ENCODE results near the gene MTURN. TPM values are rescaled to one million over a fixed set of nuclear protein-coding genes. Genes with fewer than 3 reads are reported as not detected.

Gene MTURN
- total and polyA plus RNA-seq, 8 donors: 8.7 to 14.9 (median 11.4) TPM

DNA sequence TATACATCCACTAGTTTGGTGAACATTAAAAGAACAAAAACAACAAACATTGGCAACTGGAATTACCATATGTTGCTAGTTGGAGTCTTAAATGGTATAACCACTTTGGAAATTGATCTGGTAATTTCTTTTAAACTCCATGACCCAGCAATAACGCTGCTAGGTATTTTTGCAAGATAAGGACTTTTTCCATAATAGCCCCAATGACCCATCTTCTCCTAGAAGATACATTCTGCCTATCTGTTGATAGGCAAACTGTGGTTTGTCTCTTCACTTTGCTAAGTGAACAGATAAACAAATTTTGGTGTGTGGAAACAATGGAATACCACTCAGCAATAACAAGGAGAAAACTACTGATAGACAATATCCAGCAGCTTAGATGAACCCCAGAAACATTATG is 30.6 kb upstream of the MTURN start:
- no peak overlapping the region for H3K4me3 ChIP-seq
- no peaks in the 10 kb centered on the region for H3K36me3 ChIP-seq
- TF ChIP-seq, protein P1, sequence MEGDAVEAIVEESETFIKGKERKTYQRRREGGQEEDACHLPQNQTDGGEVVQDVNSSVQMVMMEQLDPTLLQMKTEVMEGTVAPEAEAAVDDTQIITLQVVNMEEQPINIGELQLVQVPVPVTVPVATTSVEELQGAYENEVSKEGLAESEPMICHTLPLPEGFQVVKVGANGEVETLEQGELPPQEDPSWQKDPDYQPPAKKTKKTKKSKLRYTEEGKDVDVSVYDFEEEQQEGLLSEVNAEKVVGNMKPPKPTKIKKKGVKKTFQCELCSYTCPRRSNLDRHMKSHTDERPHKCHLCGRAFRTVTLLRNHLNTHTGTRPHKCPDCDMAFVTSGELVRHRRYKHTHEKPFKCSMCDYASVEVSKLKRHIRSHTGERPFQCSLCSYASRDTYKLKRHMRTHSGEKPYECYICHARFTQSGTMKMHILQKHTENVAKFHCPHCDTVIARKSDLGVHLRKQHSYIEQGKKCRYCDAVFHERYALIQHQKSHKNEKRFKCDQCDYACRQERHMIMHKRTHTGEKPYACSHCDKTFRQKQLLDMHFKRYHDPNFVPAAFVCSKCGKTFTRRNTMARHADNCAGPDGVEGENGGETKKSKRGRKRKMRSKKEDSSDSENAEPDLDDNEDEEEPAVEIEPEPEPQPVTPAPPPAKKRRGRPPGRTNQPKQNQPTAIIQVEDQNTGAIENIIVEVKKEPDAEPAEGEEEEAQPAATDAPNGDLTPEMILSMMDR (IDR thresholded peaks at IDR 0.05): no peak
- intact Hi-C loops (cut with DNase I): no loop called here
- ATAC-seq (no peak), DNase-seq (no peak), FAIRE-seq (no peak)
- H3K27ac ChIP-seq: no peak overlapping the region
- no peaks in the 10 kb centered on the region for H3K27me3 ChIP-seq
- no peaks in the 10 kb centered on the region for H3K9me3 ChIP-seq
- 71 to 80% methylated on average over 1 of the region's 1 CpG for WGBS, 2 donors
- H3K4me1 ChIP-seq: no peaks in the 10 kb centered on the region

DNA sequence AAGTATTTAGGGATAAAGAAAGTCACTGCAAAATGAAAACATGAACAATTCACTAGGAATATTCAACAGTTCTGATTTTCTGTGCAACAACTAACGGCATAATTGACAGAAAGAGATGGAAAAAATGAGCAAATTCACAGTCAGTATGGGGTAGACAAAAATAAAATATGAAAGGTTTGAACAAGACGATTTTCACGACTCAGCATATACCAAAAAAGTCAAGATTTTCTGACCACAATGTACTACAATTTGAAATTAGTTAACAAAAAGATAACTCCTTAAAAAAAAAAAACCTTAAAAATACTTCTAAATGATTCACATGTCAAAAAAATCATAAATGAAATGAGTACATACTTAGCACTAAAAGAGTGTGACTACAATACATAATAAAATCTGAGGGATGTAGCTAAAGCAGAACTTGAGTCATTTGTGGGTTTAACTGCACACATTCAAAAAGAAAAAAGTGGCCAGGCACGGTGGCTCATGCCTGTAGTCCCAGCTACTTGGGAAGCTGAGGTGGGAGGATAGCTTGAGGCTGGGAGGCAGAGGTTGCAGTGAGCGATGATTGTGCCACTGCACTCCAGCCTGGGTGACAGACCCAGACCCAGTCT is 22.6 kb upstream of the MTURN start:
- ATAC-seq (no peak), FAIRE-seq (no peak)
- intact Hi-C loops (cut with DNase I): no loop called here

DNA sequence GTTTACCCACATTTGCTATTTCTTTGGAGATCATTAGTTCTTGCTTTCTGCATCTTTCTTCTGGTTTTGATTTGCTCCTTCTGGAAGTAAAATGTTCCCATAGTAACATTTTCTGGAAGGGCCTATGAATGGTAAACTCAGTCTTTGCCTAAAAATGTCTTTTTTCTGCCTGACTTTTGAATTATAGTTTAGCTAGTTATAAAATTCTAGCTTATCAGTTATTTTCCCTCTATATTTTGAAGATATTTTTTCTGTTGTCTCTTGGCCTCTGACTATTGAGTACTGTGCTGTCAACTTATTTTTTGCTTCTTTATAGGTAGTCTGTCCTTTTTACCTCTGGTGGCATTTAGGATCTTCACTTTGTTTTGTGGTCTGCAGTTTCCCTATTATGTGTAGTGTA is 21.6 kb upstream of the MTURN start:
- intact Hi-C loops (cut with DNase I): no loop called here
- Histone ChIP-seq H3K36me3 (no peaks in the 10 kb centered on the region), H3K27me3 (no peaks in the 10 kb centered on the region), H3K4me1 (no peaks in the 10 kb centered on the region), H3K4me3 (no peak overlapping the region), H3K9me3 (no peaks in the 10 kb centered on the region), H3K27ac (no peak overlapping the region)
- FAIRE-seq (no peak), DNase-seq (no peak), ATAC-seq (no peak)
- TF ChIP-seq, protein P1 (IDR thresholded peaks at IDR 0.05): no peak

More for the DNA sequence above, 22.6 kb upstream of the MTURN start:
- H3K36me3 ChIP-seq: no peaks in the 10 kb centered on the region
- 95 to 97% methylated on average over 5 of the region's 5 CpGs for WGBS, 2 donors
- no peaks in the 10 kb centered on the region for H3K9me3 ChIP-seq
- H3K27ac ChIP-seq: no peak overlapping the region
- no peak overlapping the region for H3K4me3 ChIP-seq
- no peak for DNase-seq
- H3K27me3 ChIP-seq: no peaks in the 10 kb centered on the region
- TF ChIP-seq, protein P1 (IDR thresholded peaks at IDR 0.05): no peak
- no peaks in the 10 kb centered on the region for H3K4me1 ChIP-seq

DNA sequence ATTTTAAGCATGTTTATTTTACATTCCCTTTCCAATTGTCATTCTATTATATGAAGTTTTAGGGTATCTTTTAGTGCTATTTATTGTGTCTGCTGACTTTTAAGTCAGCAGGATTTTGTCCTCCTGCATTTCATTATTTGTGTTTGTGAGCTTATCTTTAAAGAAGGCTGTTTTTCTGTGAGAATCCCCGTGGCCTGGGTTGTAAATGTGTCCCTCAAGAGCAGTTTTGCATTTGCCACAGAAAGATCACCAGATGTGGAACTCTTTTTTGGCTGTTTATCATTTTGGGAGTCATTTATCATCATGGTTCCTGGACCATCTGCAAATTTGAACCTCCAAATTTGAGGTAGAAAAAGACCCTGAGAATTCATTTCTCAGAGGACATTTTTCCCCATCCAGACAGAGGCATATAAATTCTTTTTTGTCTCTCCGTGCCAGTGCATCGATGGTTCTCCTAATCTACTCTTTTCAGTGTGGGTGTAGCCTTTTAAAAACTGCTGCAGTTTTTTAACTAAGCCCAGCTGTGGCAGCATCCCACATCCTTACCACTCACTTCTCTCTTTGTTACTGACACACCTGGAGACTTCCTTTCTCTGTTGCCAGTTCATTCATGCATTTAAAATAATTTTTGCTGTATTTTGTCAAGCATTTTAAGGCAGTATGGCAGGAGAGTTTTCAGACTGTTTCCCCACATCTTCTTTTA is 20.1 kb upstream of the MTURN start:
- no peaks in the 10 kb centered on the region for H3K36me3 ChIP-seq
- H3K27me3 ChIP-seq: no peaks in the 10 kb centered on the region
- FAIRE-seq (no peak), ATAC-seq (no peak), DNase-seq (no peak)
- H3K4me1 ChIP-seq: no peaks in the 10 kb centered on the region
- TF ChIP-seq, protein P1 (IDR thresholded peaks at IDR 0.05): no peak
- H3K4me3 ChIP-seq: no peak overlapping the region
- intact Hi-C loops (cut with DNase I): no loop called here
- WGBS, 2 donors: 80 to 85% methylated on average over 3 of the region's 3 CpGs
- H3K27ac ChIP-seq: no peak overlapping the region
- H3K9me3 ChIP-seq: no peaks in the 10 kb centered on the region

DNA sequence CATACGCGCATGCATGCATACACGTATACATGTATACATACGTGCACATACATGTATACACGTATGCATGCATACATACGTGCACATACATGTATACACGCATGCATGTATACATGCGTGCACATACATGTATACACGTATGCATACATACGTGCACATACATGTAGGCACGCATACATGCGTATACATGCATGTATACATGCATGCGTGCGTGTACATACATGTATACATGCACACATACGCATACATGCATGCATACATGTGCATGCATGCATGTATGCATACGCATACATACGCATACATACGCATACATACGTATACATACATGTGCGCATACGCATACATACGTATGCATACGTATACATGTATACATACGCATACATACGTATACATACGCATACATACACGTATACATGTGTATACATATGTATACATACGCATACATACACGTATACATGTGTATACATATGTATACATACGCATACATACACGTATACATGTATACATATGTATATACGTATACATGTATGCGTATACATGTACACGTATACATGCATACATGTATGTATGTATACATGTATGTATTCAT is 19.0 kb upstream of the MTURN start:
- intact Hi-C loops (cut with DNase I): no loop called here

More for the DNA sequence above, 19.0 kb upstream of the MTURN start:
- FAIRE-seq (no peak), ATAC-seq (no peak), DNase-seq (no peak)
- Histone ChIP-seq H3K4me1 (no peaks in the 10 kb centered on the region), H3K27ac (no peak overlapping the region), H3K36me3 (no peaks in the 10 kb centered on the region), H3K27me3 (no peaks in the 10 kb centered on the region), H3K4me3 (no peak overlapping the region), H3K9me3 (no peaks in the 10 kb centered on the region)
- 85 to 89% methylated on average over 29 to 34 of the region's 34 CpGs for WGBS, 2 donors
- TF ChIP-seq, protein P1 (IDR thresholded peaks at IDR 0.05): no peak
